ENCODE results near the gene FBXL16. TPM values are rescaled to one million over a fixed set of nuclear protein-coding genes. Genes with fewer than 3 reads are reported as not detected.

FBXL16 gene
- total and polyA plus RNA-seq, 11 donors, result 0.03 to 1.00 (median 0.59) TPM; not detected in 6

- peak within 1 kb of the TSS; percentile 76 to 97 (median 88) for H3K27ac ChIP-seq
- no peaks in the 10 kb centered on the region for H3K27me3 ChIP-seq
- peaks cover 3 to 66% (median 40%) of the 10 kb centered on the region in 12 donors for H3K4me1 ChIP-seq
- H3K36me3 ChIP-seq, result peaks cover 0 to 7% (median 0%) of the 10 kb centered on the region in 9 donors
- intact Hi-C loops (cut with DNase I), result loop anchor here in 2 of 10 donors (10.0 kb wide), 1 partner anchor 64 kb away; no protein-coding TSS in a partner anchor
- peak; percentile 71 to 88 (median 85) for ATAC-seq
- peak; percentile 94 to 97 (median 96) for DNase-seq
- WGBS, 4 donors, result 1 to 3% (median 2%) methylated on average over 43 to 91 of the region's 91 CpGs
- TF ChIP-seq, protein P1, sequence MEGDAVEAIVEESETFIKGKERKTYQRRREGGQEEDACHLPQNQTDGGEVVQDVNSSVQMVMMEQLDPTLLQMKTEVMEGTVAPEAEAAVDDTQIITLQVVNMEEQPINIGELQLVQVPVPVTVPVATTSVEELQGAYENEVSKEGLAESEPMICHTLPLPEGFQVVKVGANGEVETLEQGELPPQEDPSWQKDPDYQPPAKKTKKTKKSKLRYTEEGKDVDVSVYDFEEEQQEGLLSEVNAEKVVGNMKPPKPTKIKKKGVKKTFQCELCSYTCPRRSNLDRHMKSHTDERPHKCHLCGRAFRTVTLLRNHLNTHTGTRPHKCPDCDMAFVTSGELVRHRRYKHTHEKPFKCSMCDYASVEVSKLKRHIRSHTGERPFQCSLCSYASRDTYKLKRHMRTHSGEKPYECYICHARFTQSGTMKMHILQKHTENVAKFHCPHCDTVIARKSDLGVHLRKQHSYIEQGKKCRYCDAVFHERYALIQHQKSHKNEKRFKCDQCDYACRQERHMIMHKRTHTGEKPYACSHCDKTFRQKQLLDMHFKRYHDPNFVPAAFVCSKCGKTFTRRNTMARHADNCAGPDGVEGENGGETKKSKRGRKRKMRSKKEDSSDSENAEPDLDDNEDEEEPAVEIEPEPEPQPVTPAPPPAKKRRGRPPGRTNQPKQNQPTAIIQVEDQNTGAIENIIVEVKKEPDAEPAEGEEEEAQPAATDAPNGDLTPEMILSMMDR (IDR thresholded peaks at IDR 0.05), result no peak
- TF ChIP-seq POLR2A (IDR thresholded peaks at IDR 0.05), result no peak
- H3K4me3 ChIP-seq, result peak within 1 kb of the TSS; percentile 61 to 94 (median 74)
- no peaks in the 10 kb centered on the region for H3K9me3 ChIP-seq
Observed at GRCh38 chr16:648781-649589, 56.6 kb downstream of the FBXL16 start, which contains the start of gene WDR90. TSS of gene WDR90 (plus strand) at chr16:649365. CDS start at chr16:649417, 52 bp downstream.

- H3K4me1 ChIP-seq, result peaks cover 3 to 73% (median 41%) of the 10 kb centered on the region in 12 donors
- H3K9me3 ChIP-seq, result no peaks in the 10 kb centered on the region
- DNase-seq (no peak), ATAC-seq (no peak)
- peak overlapping the region; percentile 12 to 97 (median 88) for H3K27ac ChIP-seq
- H3K27me3 ChIP-seq, result no peaks in the 10 kb centered on the region
- H3K36me3 ChIP-seq, result peaks cover 0 to 3% (median 0%) of the 10 kb centered on the region in 9 donors
- TF ChIP-seq, protein P1 (IDR thresholded peaks at IDR 0.05), result peak in 5 of 12 donors; percentile 24 to 40 (median 34)
- no peak for TF ChIP-seq POLR2A (IDR thresholded peaks at IDR 0.05)
- peak overlapping the region; percentile 61 to 94 (median 74) for H3K4me3 ChIP-seq
- WGBS, 4 donors, result 44 to 52% (median 50%) methylated on average over 10 to 24 of the region's 24 CpGs
- intact Hi-C loops (cut with DNase I), result loop anchor here in 2 of 10 donors (10.0 kb wide), 1 partner anchor 63 kb away; no protein-coding TSS in a partner anchor
Observed at GRCh38 chr16:648071-648780, 57.4 kb downstream of the FBXL16 start.

DNA sequence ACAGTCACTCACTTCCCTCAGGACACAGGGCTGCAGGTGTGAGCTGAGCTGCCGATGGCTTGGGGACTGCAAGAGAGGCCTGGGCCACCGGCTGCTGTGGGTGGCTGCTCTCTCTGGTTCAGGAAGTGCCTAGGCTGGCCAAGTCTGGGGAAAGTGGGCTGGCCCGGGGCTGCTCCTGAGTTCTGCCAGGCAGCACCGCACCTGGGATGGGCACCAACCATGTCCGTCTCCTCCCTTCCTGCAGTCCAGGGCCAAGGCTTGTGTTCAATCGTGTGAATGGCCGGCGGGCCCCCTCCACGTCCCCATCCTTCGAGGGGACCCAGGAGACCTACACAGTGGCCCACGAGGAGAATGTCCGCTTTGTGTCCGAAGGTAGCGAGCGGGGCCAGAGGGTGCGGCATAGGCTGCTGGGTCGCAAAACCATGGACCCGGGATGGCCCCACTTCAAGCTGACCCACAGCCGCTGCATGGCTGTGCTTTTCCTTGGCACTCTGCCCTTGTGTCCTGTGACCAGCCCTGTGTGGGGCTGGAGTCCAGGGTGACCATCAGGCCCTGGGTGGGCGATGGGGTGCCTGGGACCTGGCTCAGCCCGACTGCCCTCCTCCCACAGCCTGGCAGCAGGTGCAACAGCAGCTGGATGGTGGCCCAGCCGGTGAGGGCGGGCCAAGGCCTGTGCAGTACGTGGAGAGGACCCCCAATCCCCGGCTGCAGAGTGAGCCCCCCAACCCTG lies 58.3 kb downstream of the FBXL16 start:
- ATAC-seq (peak in 1 of 4 donors; percentile 4), DNase-seq (no peak)
- intact Hi-C loops (cut with DNase I), result loop anchor here in 2 of 10 donors (10.0 kb wide), 1 partner anchor 63 kb away; no protein-coding TSS in a partner anchor
- H3K4me3 ChIP-seq, result peak overlapping the region in 3 of 12 donors; percentile 7 to 34 (median 33)
- peak overlapping the region in 10 of 12 donors; percentile 71 to 97 (median 86) for H3K27ac ChIP-seq
- TF ChIP-seq POLR2A (IDR thresholded peaks at IDR 0.05), result no peak
- TF ChIP-seq, protein P1 (IDR thresholded peaks at IDR 0.05), result no peak
- peaks cover 0 to 3% (median 0%) of the 10 kb centered on the region in 9 donors for H3K36me3 ChIP-seq
- 61 to 72% (median 70%) methylated on average over 9 to 25 of the region's 25 CpGs for WGBS, 4 donors
- no peaks in the 10 kb centered on the region for H3K9me3 ChIP-seq
- no peaks in the 10 kb centered on the region for H3K27me3 ChIP-seq
- H3K4me1 ChIP-seq, result peaks cover 3 to 82% (median 48%) of the 10 kb centered on the region in 12 donors
